ENCODE results near the gene CAT. TPM values are rescaled to one million over a fixed set of nuclear protein-coding genes. Genes with fewer than 3 reads are reported as not detected.

Gene CAT
- total and polyA plus RNA-seq, 7 donors = 27.9 to 110 (median 83.9) TPM

GRCh38 chr11:34502949-34503348 lies 64.2 kb downstream of the CAT start:
- TF ChIP-seq, protein P1, sequence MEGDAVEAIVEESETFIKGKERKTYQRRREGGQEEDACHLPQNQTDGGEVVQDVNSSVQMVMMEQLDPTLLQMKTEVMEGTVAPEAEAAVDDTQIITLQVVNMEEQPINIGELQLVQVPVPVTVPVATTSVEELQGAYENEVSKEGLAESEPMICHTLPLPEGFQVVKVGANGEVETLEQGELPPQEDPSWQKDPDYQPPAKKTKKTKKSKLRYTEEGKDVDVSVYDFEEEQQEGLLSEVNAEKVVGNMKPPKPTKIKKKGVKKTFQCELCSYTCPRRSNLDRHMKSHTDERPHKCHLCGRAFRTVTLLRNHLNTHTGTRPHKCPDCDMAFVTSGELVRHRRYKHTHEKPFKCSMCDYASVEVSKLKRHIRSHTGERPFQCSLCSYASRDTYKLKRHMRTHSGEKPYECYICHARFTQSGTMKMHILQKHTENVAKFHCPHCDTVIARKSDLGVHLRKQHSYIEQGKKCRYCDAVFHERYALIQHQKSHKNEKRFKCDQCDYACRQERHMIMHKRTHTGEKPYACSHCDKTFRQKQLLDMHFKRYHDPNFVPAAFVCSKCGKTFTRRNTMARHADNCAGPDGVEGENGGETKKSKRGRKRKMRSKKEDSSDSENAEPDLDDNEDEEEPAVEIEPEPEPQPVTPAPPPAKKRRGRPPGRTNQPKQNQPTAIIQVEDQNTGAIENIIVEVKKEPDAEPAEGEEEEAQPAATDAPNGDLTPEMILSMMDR (IDR thresholded peaks at IDR 0.05) = no peak
- ATAC-seq (no peak), DNase-seq (no peak)
- intact Hi-C loops (cut with DNase I) = no loop called here
- 94 to 100% (median 95%) methylated on average over 3 of the region's 3 CpGs for WGBS, 3 donors
- no peaks in the 10 kb centered on the region for H3K27me3 ChIP-seq (ENCODE audit: insufficient read depth in 3 of 3, low read length in 2 of 3)
- H3K27ac ChIP-seq = no peak overlapping the region
- no peaks in the 10 kb centered on the region for H3K9me3 ChIP-seq
- no peak overlapping the region for H3K4me3 ChIP-seq
- H3K36me3 ChIP-seq (ENCODE audit: insufficient read depth in 1 of 2, low read depth in 1 of 2) = no peaks in the 10 kb centered on the region
- H3K4me1 ChIP-seq = no peaks in the 10 kb centered on the region

DNA sequence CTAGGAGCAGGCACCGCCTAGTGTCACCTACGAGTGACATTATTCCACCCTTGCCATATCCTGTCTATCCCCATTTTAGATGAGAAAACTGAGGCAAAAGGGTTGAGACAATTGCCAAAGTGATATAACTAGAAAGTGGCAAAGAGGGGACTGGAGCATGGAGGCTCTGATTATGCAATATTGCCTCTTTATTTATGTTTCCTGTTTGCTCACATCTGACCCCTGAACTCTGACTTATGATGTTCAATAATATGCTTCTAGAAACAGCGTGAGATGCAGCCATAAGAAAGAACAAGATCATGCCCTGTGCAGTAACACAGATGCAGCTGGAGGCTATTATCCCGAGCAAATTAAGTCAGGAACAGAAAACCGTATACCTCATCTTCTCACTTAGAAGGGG lies 67.1 kb downstream of the CAT start:
- no peak overlapping the region for H3K27ac ChIP-seq
- H3K9me3 ChIP-seq = no peaks in the 10 kb centered on the region
- ATAC-seq (no peak), DNase-seq (no peak)
- H3K4me1 ChIP-seq = no peaks in the 10 kb centered on the region
- no peak overlapping the region for H3K4me3 ChIP-seq
- 62 to 76% (median 75%) methylated on average over 5 of the region's 5 CpGs for WGBS, 3 donors
- no peaks in the 10 kb centered on the region for H3K27me3 ChIP-seq (ENCODE audit: insufficient read depth in 3 of 3, low read length in 2 of 3)
- TF ChIP-seq, protein P1 (IDR thresholded peaks at IDR 0.05) = no peak
- intact Hi-C loops (cut with DNase I) = no loop called here
- H3K36me3 ChIP-seq (ENCODE audit: insufficient read depth in 1 of 2, low read depth in 1 of 2) = no peaks in the 10 kb centered on the region

DNA sequence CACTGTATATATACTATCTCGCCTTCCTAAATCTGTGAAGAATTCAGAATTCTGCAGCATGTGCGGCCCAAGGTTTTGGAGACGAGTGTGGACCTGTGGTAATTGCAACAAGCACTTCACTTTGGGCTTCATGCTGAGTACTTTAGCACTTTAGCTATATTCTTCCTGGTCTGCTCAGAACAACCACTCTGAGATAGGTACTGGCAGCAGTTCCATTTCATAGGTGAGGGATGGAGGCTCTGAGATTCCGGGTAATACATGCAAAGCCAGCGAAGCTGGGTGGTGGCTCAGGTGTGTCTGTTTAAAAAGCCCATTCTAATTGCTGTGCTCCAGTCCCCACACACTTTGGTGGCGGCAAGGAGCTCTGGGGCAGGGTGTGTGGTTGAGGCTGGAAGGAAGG lies 68.4 kb downstream of the CAT start:
- no peaks in the 10 kb centered on the region for H3K9me3 ChIP-seq
- no peak overlapping the region for H3K27ac ChIP-seq
- no peaks in the 10 kb centered on the region for H3K4me1 ChIP-seq
- DNase-seq (no peak), ATAC-seq (no peak)
- no peaks in the 10 kb centered on the region for H3K27me3 ChIP-seq (ENCODE audit: insufficient read depth in 3 of 3, low read length in 2 of 3)
- intact Hi-C loops (cut with DNase I) = no loop called here
- no peak overlapping the region for H3K4me3 ChIP-seq
- no peaks in the 10 kb centered on the region for H3K36me3 ChIP-seq (ENCODE audit: insufficient read depth in 1 of 2, low read depth in 1 of 2)
- TF ChIP-seq, protein P1 (IDR thresholded peaks at IDR 0.05) = no peak
- 76 to 96% (median 94%) methylated on average over 6 of the region's 6 CpGs for WGBS, 3 donors

GRCh38 chr11:34507610-34508009 lies 68.9 kb downstream of the CAT start:
- no peaks in the 10 kb centered on the region for H3K36me3 ChIP-seq (ENCODE audit: insufficient read depth in 1 of 2, low read depth in 1 of 2)
- intact Hi-C loops (cut with DNase I) = no loop called here
- ATAC-seq = no peak

DNA sequence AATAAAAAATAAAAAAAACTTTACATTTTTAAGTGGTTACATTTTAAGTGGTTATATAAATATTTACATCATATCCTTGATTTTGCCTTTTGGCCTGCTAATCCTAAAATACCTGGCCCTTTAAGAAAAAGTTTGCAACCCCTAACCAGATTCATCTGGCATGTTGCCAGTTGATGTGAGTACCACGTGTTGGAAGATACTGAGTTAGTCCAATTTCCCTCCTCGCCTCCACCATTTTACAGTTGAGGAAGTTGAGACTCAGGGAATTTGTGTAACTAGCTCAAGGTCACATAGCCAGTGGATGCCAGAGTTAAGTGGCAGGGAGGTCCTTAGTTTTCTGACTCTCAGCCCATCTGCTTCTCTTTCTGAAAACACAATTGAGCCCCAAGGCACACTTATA lies 69.8 kb downstream of the CAT start:
- DNase-seq (no peak), ATAC-seq (no peak)
- Histone ChIP-seq H3K27ac (no peak overlapping the region), H3K4me1 (no peaks in the 10 kb centered on the region), H3K36me3 (ENCODE audit: insufficient read depth in 1 of 2, low read depth in 1 of 2) (no peaks in the 10 kb centered on the region), H3K4me3 (no peak overlapping the region), H3K9me3 (no peaks in the 10 kb centered on the region), H3K27me3 (ENCODE audit: insufficient read depth in 3 of 3, low read length in 2 of 3) (no peaks in the 10 kb centered on the region)
- intact Hi-C loops (cut with DNase I) = no loop called here
- TF ChIP-seq, protein P1 (IDR thresholded peaks at IDR 0.05) = no peak
- WGBS, 3 donors = 38 to 44% (median 39%) methylated on average over 2 of the region's 2 CpGs

More at GRCh38 chr11:34507610-34508009, 68.9 kb downstream of the CAT start:
- H3K9me3 ChIP-seq = no peaks in the 10 kb centered on the region
- TF ChIP-seq, protein P1 (IDR thresholded peaks at IDR 0.05) = no peak
- DNase-seq = no peak
- H3K4me1 ChIP-seq = no peaks in the 10 kb centered on the region
- H3K27ac ChIP-seq = no peak overlapping the region
- no peak overlapping the region for H3K4me3 ChIP-seq
- WGBS, 3 donors = 80 to 91% (median 85%) methylated on average over 5 of the region's 5 CpGs
- no peaks in the 10 kb centered on the region for H3K27me3 ChIP-seq (ENCODE audit: insufficient read depth in 3 of 3, low read length in 2 of 3)

Data from psoas muscle (tissue), 8 donors.